ENCODE measurements around the gene PDE7B. TPM values are rescaled to one million over a fixed set of nuclear protein-coding genes. Genes with fewer than 3 reads are reported as not detected.

The PDE7B gene
- total RNA-seq, 1 experiment from 2014 or later: not detected

GRCh38 chr6:136209496-136209895 is 358.0 kb downstream of the PDE7B start:
- POLR2A ChIA-PET (ENCODE audit: low non-redundant PET): no interaction called here
- Histone ChIP-seq H3K4me3 (ENCODE audit: low read depth, low read length, poor library complexity, severe bottlenecking) (no peak overlapping the region), H3K4me1 (ENCODE audit: insufficient read depth, low read length, poor library complexity, severe bottlenecking) (no peaks in the 10 kb centered on the region), H3K36me3 (ENCODE audit: insufficient read depth, low read length, poor library complexity, severe bottlenecking) (no peaks in the 10 kb centered on the region), H3K27me3 (replicated peaks; ENCODE audit: insufficient read depth, low read depth, low read length, poor library complexity) (peaks cover 7% of the 10 kb centered on the region), H3K27ac (ENCODE audit: low read depth, low read length, poor library complexity, severe bottlenecking) (no peak overlapping the region), H3K9me3 (ENCODE audit: low read depth, low read length, poor library complexity, severe bottlenecking) (no peaks in the 10 kb centered on the region)
- intact Hi-C loops (cut with micrococcal nuclease; ENCODE audit: unreplicated experiment): no loop called here
- BruUV-seq (replicated peaks): no TSS peak
- CTCF ChIA-PET: no interaction called here
- no peak for DNase-seq (ENCODE audit: low spot score)
- no peak for TF ChIP-seq EZH2 (IDR thresholded peaks at IDR 0.05; ENCODE audit: borderline replicate concordance, low read depth, low read length, poor library complexity, severe bottlenecking)
- TF ChIP-seq CTCF (conservative IDR thresholded peaks at IDR 0.05; ENCODE audit: low read depth, low read length): no peak

- Histone ChIP-seq H3K4me1 (ENCODE audit: insufficient read depth, low read length, poor library complexity, severe bottlenecking) (no peaks in the 10 kb centered on the region), H3K4me3 (ENCODE audit: low read depth, low read length, poor library complexity, severe bottlenecking) (no peak overlapping the region), H3K27me3 (replicated peaks; ENCODE audit: insufficient read depth, low read depth, low read length, poor library complexity) (no peaks in the 10 kb centered on the region), H3K9me3 (ENCODE audit: low read depth, low read length, poor library complexity, severe bottlenecking) (no peaks in the 10 kb centered on the region), H3K36me3 (ENCODE audit: insufficient read depth, low read length, poor library complexity, severe bottlenecking) (no peaks in the 10 kb centered on the region), H3K27ac (ENCODE audit: low read depth, low read length, poor library complexity, severe bottlenecking) (no peak overlapping the region)
- POLR2A ChIA-PET (ENCODE audit: low non-redundant PET): no interaction called here
- intact Hi-C loops (cut with micrococcal nuclease; ENCODE audit: unreplicated experiment): no loop called here
- CTCF ChIA-PET: no interaction called here
- no peak for DNase-seq (ENCODE audit: low spot score)
- BruUV-seq (replicated peaks): no TSS peak
- TF ChIP-seq CTCF (conservative IDR thresholded peaks at IDR 0.05; ENCODE audit: low read depth, low read length) (no peak), EZH2 (IDR thresholded peaks at IDR 0.05; ENCODE audit: borderline replicate concordance, low read depth, low read length, poor library complexity, severe bottlenecking) (no peak)
Observed at GRCh38 chr6:136210398-136211165, 359.1 kb downstream of the PDE7B start.

GRCh38 chr6:136212608-136213007 is 361.1 kb downstream of the PDE7B start:
- TF ChIP-seq EZH2 (IDR thresholded peaks at IDR 0.05; ENCODE audit: borderline replicate concordance, low read depth, low read length, poor library complexity, severe bottlenecking): no peak
- Histone ChIP-seq H3K9me3 (ENCODE audit: low read depth, low read length, poor library complexity, severe bottlenecking) (no peaks in the 10 kb centered on the region), H3K27me3 (replicated peaks; ENCODE audit: insufficient read depth, low read depth, low read length, poor library complexity) (no peaks in the 10 kb centered on the region), H3K36me3 (ENCODE audit: insufficient read depth, low read length, poor library complexity, severe bottlenecking) (no peaks in the 10 kb centered on the region), H3K4me3 (ENCODE audit: low read depth, low read length, poor library complexity, severe bottlenecking) (no peak overlapping the region), H3K4me1 (ENCODE audit: insufficient read depth, low read length, poor library complexity, severe bottlenecking) (no peaks in the 10 kb centered on the region), H3K27ac (ENCODE audit: low read depth, low read length, poor library complexity, severe bottlenecking) (no peak overlapping the region)
- BruUV-seq (replicated peaks): no TSS peak
- intact Hi-C loops (cut with micrococcal nuclease; ENCODE audit: unreplicated experiment): no loop called here
- POLR2A ChIA-PET (ENCODE audit: low non-redundant PET): no interaction called here
- CTCF ChIA-PET: no interaction called here
- no peak for DNase-seq (ENCODE audit: low spot score)

GRCh38 chr6:136213012-136213539 is 361.6 kb downstream of the PDE7B start:
- Histone ChIP-seq H3K27me3 (replicated peaks; ENCODE audit: insufficient read depth, low read depth, low read length, poor library complexity) (no peaks in the 10 kb centered on the region), H3K4me3 (ENCODE audit: low read depth, low read length, poor library complexity, severe bottlenecking) (no peak overlapping the region), H3K36me3 (ENCODE audit: insufficient read depth, low read length, poor library complexity, severe bottlenecking) (no peaks in the 10 kb centered on the region), H3K4me1 (ENCODE audit: insufficient read depth, low read length, poor library complexity, severe bottlenecking) (no peaks in the 10 kb centered on the region), H3K9me3 (ENCODE audit: low read depth, low read length, poor library complexity, severe bottlenecking) (no peaks in the 10 kb centered on the region), H3K27ac (ENCODE audit: low read depth, low read length, poor library complexity, severe bottlenecking) (no peak overlapping the region)
- POLR2A ChIA-PET (ENCODE audit: low non-redundant PET): no interaction called here
- intact Hi-C loops (cut with micrococcal nuclease; ENCODE audit: unreplicated experiment): no loop called here
- no peak for TF ChIP-seq CTCF (conservative IDR thresholded peaks at IDR 0.05; ENCODE audit: low read depth, low read length)
- TF ChIP-seq EZH2 (IDR thresholded peaks at IDR 0.05; ENCODE audit: borderline replicate concordance, low read depth, low read length, poor library complexity, severe bottlenecking): no peak
- BruUV-seq (replicated peaks): no TSS peak
- CTCF ChIA-PET: no interaction called here
- no peak for DNase-seq (ENCODE audit: low spot score)

All from A673 (cell line).